Endothelial cell of umbilical vein (primary cell): ENCODE measurements around the gene IL1R2. TPM values are rescaled to one million over a fixed set of nuclear protein-coding genes. Genes with fewer than 3 reads are reported as not detected.
A peak's percentile ranks its signal among the peaks of the same experiment; 100 is the strongest.

Source experiments
- BruUV-seq: library from RNA; stranded (reverse); fragments of 400-500 nt; replicated peaks from 2 replicates; lab custom pipeline; 2021; lab: Mats Ljungman, UMichigan
- CTCF ChIA-PET: fragments of 300-600, 350-600 bp; sonication (Branson Sonifier 250); formaldehyde crosslinking; loops from one replicate; lab custom pipeline; 2021; ENCODE audit warnings: antibody characterized with exemption, inconsistent platforms; lab: Charles Lee
- POLR2A ChIA-PET: fragments of 300-600, 350-600 bp; sonication (Branson Sonifier 250); formaldehyde crosslinking; loops from one replicate; lab custom pipeline; 2021; ENCODE audit warnings: antibody characterized with exemption, inconsistent platforms; lab: Charles Lee
- DNase-seq: peaks from one replicate; pipeline ENCODE4 v3.0.0-alpha.2; 2011; ENCODE audit warnings: low read depth, low spot score
- FAIRE-seq: peaks from 2 replicates; lab custom pipeline; 2011; peaks lifted over from hg19 to GRCh38; lab: Jason Lieb, UNC
- H2AFZ ChIP-seq: 2 replicates; pipeline ENCODE4 v1.6.0; 2012; ENCODE audit warnings: low read depth, low read length, control low read depth, inconsistent platforms
- H3K27ac ChIP-seq: 2 replicates; pipeline ENCODE4 v1.5.1; 2011; ENCODE audit warnings: low read depth, mild to moderate bottlenecking, control low read depth, low read length, moderate library complexity; ENCODE audit not compliant: insufficient read depth
- H3K27me3 ChIP-seq, 2 experiments: 2 replicates each; pipeline versions ENCODE4 v1.6.0 to v1.6.1; 2011; ENCODE audit warnings: low read length in 2 of 2, mixed read lengths in 1 of 2; ENCODE audit not compliant: control insufficient read depth in 2 of 2, insufficient read depth in 2 of 2
- H3K36me3 ChIP-seq, 2 experiments: 2 replicates in 1 of 2; 3 replicates in 1 of 2; pipeline ENCODE4 v1.5.1; 2011; ENCODE audit warnings: low read length in 2 of 2, mild to moderate bottlenecking in 1 of 2, moderate library complexity in 1 of 2; ENCODE audit not compliant: control insufficient read depth in 2 of 2, insufficient read depth in 2 of 2; ENCODE audit errors: extremely low read depth in 1 of 2
- H3K4me1 ChIP-seq: 3 replicates; pipeline ENCODE4 v1.5.1; 2011; ENCODE audit warnings: mild to moderate bottlenecking, low read length; ENCODE audit not compliant: control insufficient read depth, insufficient read depth; ENCODE audit errors: extremely low read depth
- H3K4me2 ChIP-seq: 2 replicates; pipeline ENCODE4 v1.6.1; 2011; ENCODE audit warnings: low read length, control low read depth, mixed read lengths; ENCODE audit not compliant: insufficient read depth
- H3K4me3 ChIP-seq, 3 experiments: fragments of 200-600 bp in 1 of 3; sonication (generic), shearing (Covaris generic) in 1 of 3; replicated peaks in 1 of 3; 2 replicates each; pipeline ENCODE4 v1.5.1; 2011 to 2016; ENCODE audit warnings: control low read depth in 3 of 3, low read length in 3 of 3, mild to moderate bottlenecking in 2 of 3, inconsistent platforms in 1 of 3, low read depth in 1 of 3, moderate library complexity in 1 of 3; ENCODE audit not compliant: insufficient read depth in 1 of 3
- H3K79me2 ChIP-seq: 2 replicates; pipeline ENCODE4 v1.6.0; 2012; ENCODE audit warnings: low read length, inconsistent platforms; ENCODE audit not compliant: control insufficient read depth, insufficient read depth
- H3K9ac ChIP-seq: replicated peaks from 2 replicates; pipeline ENCODE3; 2011; ENCODE audit warnings: low read length, control low read depth; ENCODE audit not compliant: insufficient read depth; ENCODE audit errors: extremely low read depth
- H3K9me1 ChIP-seq: replicated peaks from 3 replicates; pipeline ENCODE4 v1.6.0; 2011; ENCODE audit warnings: mild to moderate bottlenecking, low read length; ENCODE audit not compliant: control insufficient read depth, insufficient read depth; ENCODE audit errors: extremely low read depth
- H3K9me3 ChIP-seq: replicated peaks from 2 replicates; pipeline ENCODE4 v1.5.1; 2012; ENCODE audit warnings: low read length, inconsistent platforms; ENCODE audit not compliant: control insufficient read depth, insufficient read depth
- H4K20me1 ChIP-seq: replicated peaks from 2 replicates; pipeline ENCODE3; 2011; ENCODE audit warnings: mild to moderate bottlenecking, low read length; ENCODE audit not compliant: control insufficient read depth, insufficient read depth; ENCODE audit errors: extremely low read depth
- CTCF ChIP-seq, 2 donors: IDR thresholded peaks; 1 replicate in 1 of 2; 2 replicates in 1 of 2; pipeline ENCODE4 v1.5.1; 2011; ENCODE audit warnings: low read length in 2 of 2, mild to moderate bottlenecking in 2 of 2, moderate library complexity in 2 of 2, control low read depth in 1 of 2, inconsistent platforms in 1 of 2, low read depth in 1 of 2; ENCODE audit not compliant: insufficient read depth in 1 of 2; ENCODE audit errors: extremely low read depth in 1 of 2
- EZH2 ChIP-seq: IDR thresholded peaks from 2 replicates; pipeline ENCODE4 v1.6.1; 2012; ENCODE audit warnings: borderline replicate concordance, low read depth, mild to moderate bottlenecking, moderate library complexity, low read length, inconsistent platforms; ENCODE audit not compliant: severe bottlenecking
- FOS ChIP-seq: IDR thresholded peaks from 2 replicates; pipeline ENCODE4 v1.6.1; 2011; ENCODE audit warnings: mild to moderate bottlenecking, low read length, moderate library complexity, borderline replicate concordance; ENCODE audit not compliant: insufficient read depth
- GATA2 ChIP-seq: IDR thresholded peaks from 2 replicates; pipeline ENCODE4 v1.7.0; 2011; ENCODE audit warnings: low read depth, mild to moderate bottlenecking, moderate library complexity, mixed read lengths, low read length; ENCODE audit not compliant: insufficient read length, insufficient read depth
- JUN ChIP-seq: IDR thresholded peaks from 2 replicates; pipeline ENCODE4 v1.6.1; 2011; ENCODE audit warnings: borderline replicate concordance, low read depth; ENCODE audit not compliant: insufficient read length, insufficient read depth
- MAX ChIP-seq: IDR thresholded peaks from 2 replicates; pipeline ENCODE4 v1.6.1; 2011; ENCODE audit not compliant: insufficient read depth, insufficient read length
- MYC ChIP-seq: IDR thresholded peaks from one replicate; pipeline ENCODE4 v1.6.1; 2011; ENCODE audit warnings: mild to moderate bottlenecking, low read depth, low read length
- POLR2A ChIP-seq: IDR thresholded peaks from 2 replicates; pipeline ENCODE4 v1.6.1; 2012; ENCODE audit warnings: low read depth, mild to moderate bottlenecking, control low read depth, low read length
- POLR2AphosphoS5 ChIP-seq: IDR thresholded peaks from 2 replicates; pipeline ENCODE4 v1.6.1; 2012; ENCODE audit warnings: low read depth, mild to moderate bottlenecking, control low read depth, low read length, moderate library complexity; ENCODE audit not compliant: insufficient read depth
- dilution Hi-C: fragments of 300-500 bp; cut with MboI; formaldehyde crosslinking; loops from one replicate; pipeline ENCODE4 v1.15.0; 2019; ENCODE audit warnings: low sequenced_read_pairs; ENCODE audit not compliant: extremely low pct_ligation_motif_present
- intact Hi-C: fragments of 100-400 bp; cut with micrococcal nuclease; formaldehyde crosslinking; loops from one replicate; pipeline ENCODE4 v1.10.0; 2022
- polyA plus RNA-seq, 4 experiments: library from polyadenylated mRNA; depleted of rRNA in 3 of 4; stranded (reverse) in 3 of 4; unstranded in 1 of 4; fragments of >200 nt; gene quantifications; 2 replicates each; pipeline versions ENCODE4 v1.2.1 to v1.2.3, GENCODE V29; 2011 to 2012; ENCODE audit warnings: missing spikeins in 1 of 4
- total RNA-seq: library from RNA; stranded (reverse); gene quantifications from 2 replicates; pipeline ENCODE4 v1.2.3, GENCODE V29; 2021

The IL1R2 gene
- total and polyA plus RNA-seq, 2 donors (not counting 3 experiments of a cell fraction or from before 2014, with no cell fraction given) = not detected

DNA sequence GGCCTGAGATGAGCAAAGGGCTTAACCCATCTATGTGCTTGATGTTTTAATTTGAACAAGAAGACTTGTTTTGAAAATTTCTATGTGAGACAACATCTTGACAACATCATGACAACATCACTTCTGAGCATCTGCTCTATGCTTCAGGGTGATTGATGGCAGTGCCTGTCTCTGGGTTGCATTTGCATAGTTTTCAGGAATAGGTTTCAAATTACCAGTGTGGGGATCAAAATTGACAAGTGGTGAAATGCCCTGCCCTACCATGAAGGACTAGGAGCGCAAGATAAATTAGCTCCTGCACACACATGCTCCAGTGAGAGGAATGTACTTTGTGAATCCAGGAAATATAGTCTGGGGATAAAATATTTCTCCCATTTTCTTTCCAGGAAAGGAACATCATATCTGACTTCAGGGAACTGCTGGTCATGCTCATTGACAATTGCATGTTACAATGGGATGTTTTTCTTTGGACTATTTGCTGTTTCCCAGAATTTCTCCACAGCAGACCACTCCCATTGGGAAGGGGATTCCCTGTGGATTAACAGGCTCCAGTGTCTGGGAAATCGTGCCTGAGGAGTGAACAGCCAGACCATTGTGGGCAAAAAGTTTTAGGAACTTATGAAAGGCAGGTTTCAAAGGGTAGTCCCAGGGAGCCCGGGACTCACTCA is 45.3 kb upstream of the IL1R2 start:
- Histone ChIP-seq H3K79me2 (no peaks in the 10 kb centered on the region), H4K20me1 (no peaks in the 10 kb centered on the region), H2AFZ (no peak overlapping the region), H3K27me3 (peaks cover 0 to 2% of the 10 kb centered on the region in 2 experiments), H3K27ac (no peak overlapping the region), H3K4me3 (no peak overlapping the region), H3K4me2 (no peak overlapping the region), H3K9me3 (no peaks in the 10 kb centered on the region), H3K36me3 (no peaks in the 10 kb centered on the region), H3K4me1 (no peaks in the 10 kb centered on the region), H3K9ac (no peak overlapping the region), H3K9me1 (no peaks in the 10 kb centered on the region)
- CTCF ChIA-PET = no interaction called here
- no peak for TF ChIP-seq MYC
- TF ChIP-seq POLR2A = no peak
- TF ChIP-seq FOS = no peak
- TF ChIP-seq JUN = no peak
- no peak for TF ChIP-seq GATA2
- TF ChIP-seq CTCF (IDR thresholded peaks at IDR 0.05; ENCODE audit: extremely low read depth in 1 of 2, insufficient read depth in 1 of 2, low read depth in 1 of 2, low read length in 2 of 2) = no peak
- TF ChIP-seq MAX = no peak
- no peak for TF ChIP-seq EZH2
- TF ChIP-seq POLR2AphosphoS5 = no peak
- DNase-seq (no peak), FAIRE-seq (peak; percentile 8)
- intact Hi-C loops (no loop called here), dilution Hi-C loops (no loop called here)
- POLR2A ChIA-PET = no interaction called here
- no TSS peak for BruUV-seq
